ENCODE data around the gene TBPL1.
"Not testable (repeated sequence)": the region's sequence is repeated elsewhere in the genome, so short reads cannot be mapped to it uniquely, and the experiment has no call there.

TBPL1 gene

GRCh38 chr6:133977983-133978895 is 25.2 kb downstream of the TBPL1 start:
- DNase-seq: no peak

DNA sequence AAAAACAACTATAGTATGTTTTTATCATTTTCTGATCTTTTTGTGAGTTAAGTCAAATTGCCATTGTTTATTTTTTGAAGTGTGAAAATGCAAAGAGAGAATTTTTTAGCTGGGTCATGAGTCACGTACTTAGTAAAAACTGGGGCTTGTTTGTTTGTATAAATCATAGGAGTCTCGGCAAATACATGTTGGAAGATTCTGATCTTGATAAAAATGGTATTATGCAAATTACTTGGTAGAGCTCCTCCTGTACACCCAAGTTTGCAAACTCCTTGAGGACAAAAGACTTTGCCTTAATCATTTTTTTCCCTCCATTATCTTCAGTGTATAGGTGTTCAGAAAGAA is 25.8 kb downstream of the TBPL1 start:
- DNase-seq: no peak

- DNase-seq: not testable (repeated sequence)
Measured at GRCh38 chr6:133979269-133979963, 26.4 kb downstream of the TBPL1 start.

- DNase-seq: no peak
Measured at GRCh38 chr6:133980168-133980567, 27.1 kb downstream of the TBPL1 start.

GRCh38 chr6:133983099-133983939 is 30.3 kb downstream of the TBPL1 start:
- DNase-seq: no peak

DNA sequence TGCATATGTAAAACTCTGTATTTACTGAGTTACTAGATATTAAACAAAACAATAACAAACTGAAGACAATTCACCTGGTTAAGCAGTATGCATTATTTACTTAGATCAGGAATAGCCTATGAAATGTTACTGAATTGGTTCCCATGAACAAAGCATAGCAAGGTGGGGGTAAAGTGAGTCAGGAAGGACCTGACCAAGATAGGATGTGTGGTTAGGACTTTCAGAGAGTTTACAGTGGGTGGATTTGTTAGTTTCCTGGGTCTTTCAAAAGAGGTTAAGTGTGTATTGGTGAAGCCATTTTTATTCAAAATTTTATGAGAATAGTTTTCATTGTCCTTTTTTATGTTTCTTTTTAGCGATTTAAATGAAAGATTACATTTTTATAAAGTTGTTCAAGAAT is 32.9 kb downstream of the TBPL1 start:
- no peak for DNase-seq

DNA sequence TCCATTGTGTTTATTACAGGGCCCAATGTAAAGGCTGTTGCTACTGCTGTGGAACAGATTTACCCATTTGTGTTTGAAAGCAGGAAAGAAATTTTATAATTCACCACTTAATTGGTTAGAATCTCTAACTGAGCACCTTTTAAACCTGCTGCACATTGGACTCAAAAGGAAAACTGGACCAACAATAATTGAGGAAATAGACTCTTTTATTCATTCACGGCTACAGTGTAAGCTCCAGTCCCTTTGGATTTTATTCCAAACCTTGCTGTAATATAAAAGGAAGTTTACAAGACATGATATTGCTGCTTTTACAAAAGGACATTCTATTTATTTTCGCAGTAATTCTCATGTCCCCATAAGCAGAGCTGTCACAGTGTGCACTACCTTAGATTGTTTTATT is 33.9 kb downstream of the TBPL1 start:
- DNase-seq: no peak

GRCh38 chr6:133989525-133989924 is 36.5 kb downstream of the TBPL1 start:
- no peak for DNase-seq

- DNase-seq: no peak
Measured at GRCh38 chr6:133990321-133990720, 37.3 kb downstream of the TBPL1 start.

DNA sequence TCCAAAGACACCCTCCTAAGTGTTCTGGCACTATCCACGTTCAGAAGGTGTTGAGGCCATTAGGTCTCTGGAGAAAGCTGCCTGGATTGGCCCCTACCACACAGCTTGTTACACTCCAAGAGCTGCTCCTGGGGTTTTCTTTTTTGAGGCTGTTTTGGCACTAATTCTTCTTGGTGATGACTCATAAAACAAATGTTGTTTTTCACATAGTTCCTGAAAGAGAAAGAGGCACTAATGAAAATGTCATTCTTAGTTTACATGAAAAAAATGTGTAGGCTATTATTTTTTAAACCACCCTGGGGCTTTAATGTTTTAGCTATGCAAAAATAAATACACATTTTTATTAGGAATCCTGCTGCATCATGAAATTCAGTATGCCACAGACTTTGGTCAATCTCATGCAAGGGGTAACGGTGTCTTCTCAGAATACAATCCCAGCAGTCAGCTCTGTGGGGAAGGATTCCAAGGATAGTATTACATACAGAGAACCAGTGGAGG is 38.1 kb downstream of the TBPL1 start:
- no peak for DNase-seq

GRCh38 chr6:133992992-133993680 is 40.1 kb downstream of the TBPL1 start:
- no peak for DNase-seq

DNA sequence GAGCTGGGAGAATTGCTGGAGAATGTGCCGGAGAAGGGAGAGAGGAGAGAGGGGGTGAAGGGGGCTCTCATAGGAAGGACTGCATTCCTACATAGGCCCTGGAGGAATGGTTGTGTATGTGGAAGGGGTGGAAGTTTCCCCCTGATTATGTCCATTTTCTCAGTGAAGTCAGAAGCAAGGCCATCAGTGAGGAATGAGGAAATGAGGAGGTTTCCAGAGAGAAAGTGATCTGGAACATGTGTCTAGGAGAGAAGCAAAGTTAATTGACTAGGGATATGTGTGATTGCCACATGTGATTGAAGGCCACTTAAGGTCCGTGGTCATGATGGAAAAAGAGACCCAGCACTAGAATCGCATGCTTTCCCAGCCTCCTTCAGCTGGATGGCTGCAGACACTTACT is 42.3 kb downstream of the TBPL1 start:
- DNase-seq: no peak

GRCh38 chr6:133995758-133996157 is 42.7 kb downstream of the TBPL1 start:
- DNase-seq: no peak

DNA sequence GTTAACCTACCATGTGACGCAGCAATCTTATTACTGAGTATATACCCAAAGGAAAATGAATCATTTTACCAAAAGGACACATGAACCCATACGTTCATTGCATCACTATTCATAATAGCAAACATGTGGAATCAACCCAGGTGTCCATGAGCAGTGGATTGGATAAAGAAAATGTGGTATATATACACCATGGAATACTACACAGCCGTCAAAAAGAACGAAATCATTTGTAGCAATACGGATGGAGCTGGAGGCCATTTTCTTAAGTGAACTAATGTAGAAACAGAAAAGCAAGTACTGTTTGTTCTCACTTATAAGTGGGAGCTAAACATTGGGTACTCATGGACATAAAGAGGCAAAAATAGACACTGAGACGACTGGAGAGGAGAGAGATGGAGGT is 44.2 kb downstream of the TBPL1 start:
- no peak for DNase-seq

GRCh38 chr6:133999305-133999704 is 46.3 kb downstream of the TBPL1 start:
- DNase-seq: no peak

DNA sequence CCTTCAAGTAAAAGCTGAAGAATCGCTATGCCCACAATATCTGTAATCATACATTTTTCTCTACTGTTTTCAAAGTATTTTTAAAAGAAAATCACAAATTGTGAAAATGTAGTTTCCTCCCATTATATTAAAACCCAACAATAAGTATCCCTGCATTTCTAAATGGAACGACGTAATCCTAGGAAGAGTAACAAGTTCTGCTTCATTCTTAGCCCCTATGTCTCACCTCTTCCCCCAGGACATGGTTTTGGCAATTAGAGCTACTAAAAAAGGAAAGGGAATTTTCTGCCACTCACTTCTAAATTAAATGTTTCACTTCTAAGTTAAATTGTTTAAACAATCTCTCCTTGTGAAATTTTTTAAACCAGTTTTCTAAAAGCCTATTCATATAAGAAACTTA is 47.4 kb downstream of the TBPL1 start:
- DNase-seq: no peak

DNA sequence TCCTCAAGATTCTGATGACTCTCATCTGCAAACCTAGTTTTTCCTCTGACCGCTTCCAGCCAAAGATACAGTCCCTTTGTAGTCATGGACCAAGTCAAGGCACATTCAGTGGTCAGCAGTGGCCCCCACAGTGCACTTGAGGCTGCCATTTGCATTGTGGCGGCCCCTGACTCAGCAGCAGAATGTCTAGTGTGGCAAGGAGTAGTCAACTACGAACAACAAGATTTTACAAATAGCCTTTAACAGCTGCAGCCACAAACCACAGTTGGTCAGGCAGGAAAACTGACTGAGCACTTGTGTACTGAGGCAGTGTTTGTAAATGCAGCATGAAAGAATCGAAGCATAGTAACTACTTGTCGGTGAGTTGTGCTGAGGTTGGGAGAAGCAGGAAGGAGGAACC is 49.8 kb downstream of the TBPL1 start:
- DNase-seq: no peak

GRCh38 chr6:134003542-134003951 is 50.5 kb downstream of the TBPL1 start:
- DNase-seq: peak; percentile 66

DNA sequence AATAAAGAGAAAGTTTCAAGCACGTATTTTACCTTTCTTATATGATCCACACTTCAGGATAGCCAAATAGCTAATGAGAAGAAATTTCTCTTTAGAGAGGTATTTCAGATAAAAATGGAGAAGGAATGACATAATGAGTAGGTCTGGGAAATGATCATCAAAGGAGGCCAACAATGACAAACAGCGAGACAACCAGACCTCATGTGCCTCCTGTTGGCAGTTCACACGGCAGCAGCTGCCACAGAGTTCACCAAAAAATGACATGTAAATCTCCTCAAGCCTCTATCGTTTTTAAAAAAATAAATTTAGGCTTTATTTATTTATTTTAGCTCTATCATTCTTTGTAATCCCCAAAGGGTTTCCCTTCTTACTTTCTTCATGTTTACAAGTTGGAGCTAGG is 51.7 kb downstream of the TBPL1 start:
- no peak for DNase-seq

- DNase-seq: no peak
Measured at GRCh38 chr6:134005800-134006199, 52.8 kb downstream of the TBPL1 start.

DNA sequence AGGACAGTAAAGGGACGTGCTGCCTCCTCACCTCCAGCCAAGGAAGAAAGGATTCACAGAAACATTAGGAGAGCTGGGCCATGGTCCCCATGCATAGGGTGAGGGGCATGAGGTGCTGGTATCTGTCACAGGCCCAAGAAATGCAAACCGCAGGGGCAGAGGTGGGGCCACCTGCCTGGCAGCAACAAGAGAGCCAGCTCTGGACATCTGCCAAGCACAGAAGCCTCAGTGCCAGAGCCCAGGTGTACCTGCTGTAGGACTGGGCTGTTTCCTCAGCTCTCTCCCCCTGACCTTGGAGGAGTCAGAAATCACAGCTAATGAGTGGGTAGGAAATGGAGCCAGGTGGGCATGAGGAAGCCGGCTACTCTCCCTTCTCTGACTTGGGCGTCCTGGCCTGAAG is 54.1 kb downstream of the TBPL1 start:
- peak; percentile 54 for DNase-seq

- no peak for DNase-seq
Measured at GRCh38 chr6:134009876-134010275, 56.9 kb downstream of the TBPL1 start.

DNA sequence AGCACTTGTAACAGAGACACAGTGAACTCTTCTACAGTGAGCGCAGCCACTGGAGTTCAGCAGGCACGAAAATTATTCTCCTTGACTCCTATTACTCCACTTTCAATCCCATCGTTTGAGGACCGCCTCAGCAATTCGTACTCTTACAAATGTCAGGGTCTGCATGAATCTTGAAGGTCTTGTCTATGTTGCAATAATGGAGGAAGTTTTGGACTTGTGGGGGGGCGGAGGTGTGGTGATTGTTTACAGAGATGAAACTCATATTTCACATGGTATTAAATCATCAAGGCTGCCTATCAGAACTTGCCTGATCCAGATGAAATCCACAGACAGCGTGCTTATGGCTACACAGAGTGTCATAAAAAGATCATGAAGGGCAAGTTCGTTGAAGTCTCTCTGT is 57.4 kb downstream of the TBPL1 start:
- no peak for DNase-seq
